ENCODE results near the gene RTF1.

RTF1 gene

GRCh38 chr15:41513506-41514227 lies 96.8 kb downstream of the RTF1 start, which contains the start of gene LTK:
Gene LTK (minus strand): TSS chr15:41513827. CDS start chr15:41513709, 118 bp downstream.
- TF ChIP-seq, protein P1, sequence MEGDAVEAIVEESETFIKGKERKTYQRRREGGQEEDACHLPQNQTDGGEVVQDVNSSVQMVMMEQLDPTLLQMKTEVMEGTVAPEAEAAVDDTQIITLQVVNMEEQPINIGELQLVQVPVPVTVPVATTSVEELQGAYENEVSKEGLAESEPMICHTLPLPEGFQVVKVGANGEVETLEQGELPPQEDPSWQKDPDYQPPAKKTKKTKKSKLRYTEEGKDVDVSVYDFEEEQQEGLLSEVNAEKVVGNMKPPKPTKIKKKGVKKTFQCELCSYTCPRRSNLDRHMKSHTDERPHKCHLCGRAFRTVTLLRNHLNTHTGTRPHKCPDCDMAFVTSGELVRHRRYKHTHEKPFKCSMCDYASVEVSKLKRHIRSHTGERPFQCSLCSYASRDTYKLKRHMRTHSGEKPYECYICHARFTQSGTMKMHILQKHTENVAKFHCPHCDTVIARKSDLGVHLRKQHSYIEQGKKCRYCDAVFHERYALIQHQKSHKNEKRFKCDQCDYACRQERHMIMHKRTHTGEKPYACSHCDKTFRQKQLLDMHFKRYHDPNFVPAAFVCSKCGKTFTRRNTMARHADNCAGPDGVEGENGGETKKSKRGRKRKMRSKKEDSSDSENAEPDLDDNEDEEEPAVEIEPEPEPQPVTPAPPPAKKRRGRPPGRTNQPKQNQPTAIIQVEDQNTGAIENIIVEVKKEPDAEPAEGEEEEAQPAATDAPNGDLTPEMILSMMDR (IDR thresholded peaks at IDR 0.05; ENCODE audit: borderline replicate concordance, insufficient read depth, low read depth, low read length), result no peak
- peak within 1 kb of the TSS; percentile 44 for H3K4me3 ChIP-seq (ENCODE audit: low read depth, low read length)

DNA sequence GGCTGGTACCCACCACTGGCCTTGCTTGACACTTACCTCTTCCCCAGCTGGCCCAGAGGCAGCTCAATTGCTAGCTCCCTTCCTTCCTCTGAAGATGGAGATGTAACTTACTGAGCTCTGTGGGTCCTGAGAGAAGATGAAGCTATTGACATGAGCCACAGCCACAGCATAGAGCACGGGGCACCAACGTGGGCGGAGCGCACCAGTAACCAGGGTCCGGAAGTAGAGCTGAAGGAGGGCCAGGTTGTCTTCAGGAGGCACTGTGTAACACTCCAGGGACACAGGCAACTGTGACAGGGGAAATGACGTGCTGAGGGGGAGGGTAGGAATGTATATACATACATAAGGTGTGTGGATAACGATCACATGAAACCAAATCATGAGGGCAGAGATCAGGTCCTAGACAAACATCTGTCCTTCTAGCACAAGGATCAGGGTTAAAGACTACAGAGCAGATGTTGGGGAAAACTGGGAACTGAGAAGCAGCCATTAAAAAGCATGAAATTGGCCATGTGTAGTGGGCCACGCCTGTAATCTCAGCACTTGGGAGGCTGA lies 101.1 kb downstream of the RTF1 start:
- H3K4me3 ChIP-seq (ENCODE audit: low read depth, low read length), result no peak overlapping the region
- TF ChIP-seq, protein P1 (IDR thresholded peaks at IDR 0.05; ENCODE audit: borderline replicate concordance, insufficient read depth, low read depth, low read length), result no peak

GRCh38 chr15:41520636-41521035 lies 103.7 kb downstream of the RTF1 start:
- H3K4me3 ChIP-seq (ENCODE audit: low read depth, low read length), result no peak overlapping the region
- TF ChIP-seq, protein P1 (IDR thresholded peaks at IDR 0.05; ENCODE audit: borderline replicate concordance, insufficient read depth, low read depth, low read length), result no peak

DNA sequence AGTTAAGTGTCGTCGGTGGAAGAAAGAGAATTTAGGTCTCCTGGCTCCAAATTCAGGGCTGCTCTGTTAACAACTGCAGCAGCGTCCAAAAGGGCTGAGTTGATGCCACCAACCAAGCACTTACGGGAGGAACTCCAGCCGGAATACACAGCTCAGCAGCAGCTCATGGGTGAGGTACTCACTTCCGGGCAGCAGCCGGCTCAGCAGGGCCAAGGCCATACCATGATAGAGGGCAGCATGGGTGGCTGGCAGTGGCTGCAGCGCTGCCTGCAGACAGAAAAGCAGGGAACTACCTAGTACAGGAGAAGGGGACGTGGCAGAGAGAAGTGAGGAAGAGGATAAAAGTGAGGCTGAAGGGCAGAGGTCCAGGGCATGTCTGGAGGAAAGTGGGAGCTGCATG lies 104.7 kb downstream of the RTF1 start:
- H3K4me3 ChIP-seq (ENCODE audit: low read depth, low read length), result no peak overlapping the region
- TF ChIP-seq, protein P1 (IDR thresholded peaks at IDR 0.05; ENCODE audit: borderline replicate concordance, insufficient read depth, low read depth, low read length), result no peak

- TF ChIP-seq, protein P1 (IDR thresholded peaks at IDR 0.05; ENCODE audit: borderline replicate concordance, insufficient read depth, low read depth, low read length), result no peak
Observed at GRCh38 chr15:41523097-41523496, 106.2 kb downstream of the RTF1 start.

DNA sequence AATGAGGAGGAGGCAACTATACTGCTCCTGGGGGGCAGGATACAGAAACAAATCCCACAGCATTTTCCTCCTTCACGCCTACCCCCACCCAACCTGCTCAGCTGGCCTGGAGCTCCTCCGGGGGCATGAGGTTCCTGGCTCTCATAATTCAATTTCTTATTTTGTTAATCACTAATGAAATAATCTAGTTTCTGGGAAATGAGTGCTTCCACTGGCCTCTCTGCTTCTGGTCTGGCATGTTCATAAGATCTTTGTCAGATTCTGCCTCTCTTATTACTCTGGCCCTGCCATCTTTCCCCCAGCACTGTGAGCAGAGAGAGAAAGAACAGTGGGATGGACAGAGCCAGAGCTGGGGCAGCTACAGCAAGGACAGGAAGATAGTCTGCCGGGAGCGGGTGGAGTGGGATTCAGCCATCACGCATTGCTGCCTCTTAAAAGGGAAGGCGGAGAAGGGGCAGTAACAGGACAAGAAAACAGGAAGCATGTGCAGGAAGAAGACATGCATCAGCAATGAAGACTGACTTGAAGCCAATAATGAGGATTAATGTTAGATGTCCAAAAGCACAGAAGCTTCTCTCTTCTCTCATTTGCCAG lies 113.6 kb downstream of the RTF1 start:
- no peak overlapping the region for H3K4me3 ChIP-seq (ENCODE audit: low read depth, low read length)
- TF ChIP-seq, protein P1 (IDR thresholded peaks at IDR 0.05; ENCODE audit: borderline replicate concordance, insufficient read depth, low read depth, low read length), result no peak

More at GRCh38 chr15:41523097-41523496, 106.2 kb downstream of the RTF1 start:
- no peak overlapping the region for H3K4me3 ChIP-seq (ENCODE audit: low read depth, low read length)

All from GM12875 (cell line).